GM23338 (cell line): ENCODE results near the gene TARBP2.

Experiments used
- CREB1 ChIP-seq: fragments of 250-450 bp; sonication (Bioruptor Pico); IDR thresholded peaks from 2 replicates; pipeline ENCODE4 v1.5.0; 2020; ENCODE audit warnings: low read depth, mild to moderate bottlenecking, moderate library complexity
- CTCF ChIP-seq, 2 experiments: fragments of 200-600 bp in 1 of 2; sonication (generic) in 1 of 2; conservative IDR thresholded peaks; 2 replicates each; pipeline versions ENCODE4 v1.5.1 to v1.6.1; 2016 to 2017; ENCODE audit warnings: antibody characterized with exemption in 2 of 2, low read depth in 2 of 2, mild to moderate bottlenecking in 2 of 2, moderate library complexity in 1 of 2
- ETS1 ChIP-seq: IDR thresholded peaks from 2 replicates; pipeline ENCODE4 v1.6.1; 2016; ENCODE audit warnings: antibody characterized with exemption
- EZH2 ChIP-seq: fragments of 200-600 bp; sonication (generic); IDR thresholded peaks from one replicate; pipeline ENCODE4 v1.8.0; 2017; ENCODE audit warnings: antibody characterized with exemption, mild to moderate bottlenecking, low read depth; ENCODE audit not compliant: unreplicated experiment
- EZH2phosphoT487 ChIP-seq: fragments of 200-600 bp; sonication (generic); IDR thresholded peaks from one replicate; pipeline ENCODE4 v1.8.1; 2018; ENCODE audit warnings: antibody characterized with exemption; ENCODE audit not compliant: unreplicated experiment
- NANOG ChIP-seq: IDR thresholded peaks from 2 replicates; pipeline ENCODE4 v1.6.1; 2016; ENCODE audit warnings: antibody characterized with exemption, borderline replicate concordance
- POLR2AphosphoS5 ChIP-seq: IDR thresholded peaks from 2 replicates; pipeline ENCODE4 v1.6.1; 2016; ENCODE audit warnings: antibody characterized with exemption, low read depth
- REST ChIP-seq: IDR thresholded peaks from one replicate; pipeline ENCODE4 v1.6.1; 2018; ENCODE audit warnings: antibody characterized with exemption; ENCODE audit not compliant: unreplicated experiment
- STAT1 ChIP-seq: IDR thresholded peaks from one replicate; pipeline ENCODE4 v1.6.1; 2016; ENCODE audit warnings: antibody characterized with exemption; ENCODE audit not compliant: unreplicated experiment
- ZNF114 ChIP-seq: fragments of 250-450 bp; sonication (Bioruptor Pico); IDR thresholded peaks from 2 replicates; pipeline ENCODE4 v1.5.0; 2020; ENCODE audit warnings: mild to moderate bottlenecking, moderate library complexity
- ZNF331 ChIP-seq: fragments of 250-450 bp; sonication (Bioruptor Pico); IDR thresholded peaks from 2 replicates; pipeline ENCODE4 v1.5.0; 2020; ENCODE audit warnings: low read depth, mild to moderate bottlenecking, moderate library complexity

GRCh38 chr12:53496752-53497032 lies 4.4 kb upstream of the TARBP2 start:
- TF ChIP-seq CTCF (conservative IDR thresholded peaks at IDR 0.05; ENCODE audit: low read depth in 2 of 2) (no peak), EZH2 (no peak), EZH2phosphoT487 (no peak), POLR2AphosphoS5 (no peak), ZNF331 (CRISPR knock-in tag) (no peak), CREB1 (no peak), REST (no peak), ZNF114 (no peak), STAT1 (no peak), NANOG (no peak), ETS1 (no peak)
